T1000 (cell line): Measurements from ENCODE around the gene ETV6.

Experiments
- DNase-seq: peaks from one replicate; lab custom pipeline; 2025; ENCODE audit warnings: mixed read lengths; lab: John Stamatoyannopoulos, UW

Gene ETV6

GRCh38 chr12:11827091-11828061, 177.9 kb downstream of the ETV6 start:
- DNase-seq, result no peak

DNA sequence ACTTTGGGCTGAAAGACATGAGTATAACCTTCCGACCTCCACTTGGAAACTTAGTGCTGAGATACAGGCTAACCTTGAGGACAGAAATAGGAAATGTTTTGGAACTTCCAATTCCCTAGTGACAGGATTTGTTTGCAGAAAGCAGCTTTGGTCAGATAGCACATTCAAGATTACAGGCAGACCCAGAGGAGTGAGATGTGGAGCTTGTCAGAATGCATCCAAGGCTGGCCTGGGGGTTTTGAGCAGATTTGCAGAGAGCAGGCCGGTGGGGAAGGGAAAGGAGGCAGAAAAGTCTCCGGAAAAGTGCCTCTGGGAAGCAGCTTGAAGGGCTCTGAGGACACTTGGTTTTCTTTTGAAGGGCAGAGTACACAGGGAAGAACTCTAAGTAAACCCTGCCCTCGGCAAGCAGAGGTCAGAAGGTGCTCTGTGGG, 180.3 kb downstream of the ETV6 start:
- DNase-seq, result no peak

DNA sequence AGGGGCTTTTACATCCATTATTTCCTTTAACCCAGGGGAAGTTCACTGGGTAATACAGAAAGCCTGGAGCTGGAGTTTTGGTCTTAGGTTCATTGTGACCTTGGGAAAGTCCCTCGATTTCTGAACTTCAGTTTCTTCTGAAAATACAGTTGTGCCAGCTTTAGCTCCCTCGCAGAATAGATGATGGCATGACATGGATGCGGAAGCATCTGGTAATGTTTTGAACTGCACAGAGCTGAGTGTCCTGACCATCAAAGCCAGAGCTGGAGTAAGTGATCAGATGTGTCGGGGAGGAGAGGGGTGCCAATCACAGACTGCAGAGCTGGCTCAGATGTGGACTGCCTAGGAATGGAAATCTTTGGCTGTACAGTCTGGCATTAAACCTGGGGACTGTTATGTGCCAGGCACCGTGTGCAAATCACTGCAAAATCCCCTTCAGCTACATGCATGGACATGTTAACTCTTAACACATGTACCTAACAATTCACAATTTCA, 180.9 kb downstream of the ETV6 start:
- DNase-seq, result no peak

- no peak for DNase-seq
Observed at GRCh38 chr12:11832093-11832492, 182.6 kb downstream of the ETV6 start.

- DNase-seq, result no peak
Observed at GRCh38 chr12:11833174-11833895, 183.9 kb downstream of the ETV6 start.

DNA sequence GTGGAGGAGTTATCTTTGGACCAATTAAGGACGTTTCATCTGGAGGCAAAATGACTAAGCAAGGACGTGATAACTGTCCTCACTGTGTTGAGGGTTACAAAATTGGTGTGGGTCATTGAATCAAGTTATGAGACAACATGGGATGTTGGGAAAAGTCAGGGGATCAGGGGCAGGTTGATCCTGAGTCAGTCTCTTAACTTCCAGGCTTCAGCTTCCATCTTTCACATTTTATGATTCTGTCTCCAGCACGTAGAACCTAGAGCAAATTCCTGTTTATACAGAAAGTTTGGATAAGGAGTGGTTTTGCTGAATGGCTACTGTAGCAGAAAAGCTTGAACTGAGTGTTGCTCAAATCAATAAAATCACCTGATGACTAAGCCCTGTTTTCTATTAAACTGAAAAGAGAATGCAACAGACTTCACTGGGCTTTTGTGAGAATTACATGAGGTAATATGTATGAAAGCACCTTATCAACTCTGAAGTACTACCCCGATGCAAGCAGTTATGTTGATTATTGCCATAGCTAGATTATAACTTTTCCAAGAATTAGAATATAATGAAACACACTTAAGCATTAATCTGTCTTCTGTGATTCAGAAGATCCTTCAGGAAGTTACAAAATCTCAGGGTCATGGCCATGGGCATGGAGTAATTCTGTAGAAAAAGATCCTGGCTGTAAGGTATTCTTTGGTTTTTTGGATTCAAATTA, 184.8 kb downstream of the ETV6 start:
- no peak for DNase-seq

DNA sequence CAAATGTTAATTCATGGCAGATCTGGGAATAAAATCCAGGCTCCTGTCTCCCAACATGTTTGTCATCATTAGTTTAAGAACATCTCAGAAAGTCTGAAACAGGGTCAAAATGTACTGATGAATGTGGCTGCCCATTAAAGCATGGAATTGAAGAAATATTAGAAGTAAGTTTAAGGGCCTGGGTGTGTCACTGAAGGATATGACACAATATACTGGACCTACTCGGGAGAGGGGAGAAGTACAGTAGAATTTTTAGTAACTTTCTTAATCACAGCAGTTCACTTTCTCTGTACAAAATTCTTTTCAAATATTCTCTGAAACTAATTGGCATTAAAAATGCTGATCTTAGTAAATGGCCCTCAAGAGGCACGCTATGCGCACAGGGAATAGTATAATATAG, 185.5 kb downstream of the ETV6 start:
- no peak for DNase-seq

DNA sequence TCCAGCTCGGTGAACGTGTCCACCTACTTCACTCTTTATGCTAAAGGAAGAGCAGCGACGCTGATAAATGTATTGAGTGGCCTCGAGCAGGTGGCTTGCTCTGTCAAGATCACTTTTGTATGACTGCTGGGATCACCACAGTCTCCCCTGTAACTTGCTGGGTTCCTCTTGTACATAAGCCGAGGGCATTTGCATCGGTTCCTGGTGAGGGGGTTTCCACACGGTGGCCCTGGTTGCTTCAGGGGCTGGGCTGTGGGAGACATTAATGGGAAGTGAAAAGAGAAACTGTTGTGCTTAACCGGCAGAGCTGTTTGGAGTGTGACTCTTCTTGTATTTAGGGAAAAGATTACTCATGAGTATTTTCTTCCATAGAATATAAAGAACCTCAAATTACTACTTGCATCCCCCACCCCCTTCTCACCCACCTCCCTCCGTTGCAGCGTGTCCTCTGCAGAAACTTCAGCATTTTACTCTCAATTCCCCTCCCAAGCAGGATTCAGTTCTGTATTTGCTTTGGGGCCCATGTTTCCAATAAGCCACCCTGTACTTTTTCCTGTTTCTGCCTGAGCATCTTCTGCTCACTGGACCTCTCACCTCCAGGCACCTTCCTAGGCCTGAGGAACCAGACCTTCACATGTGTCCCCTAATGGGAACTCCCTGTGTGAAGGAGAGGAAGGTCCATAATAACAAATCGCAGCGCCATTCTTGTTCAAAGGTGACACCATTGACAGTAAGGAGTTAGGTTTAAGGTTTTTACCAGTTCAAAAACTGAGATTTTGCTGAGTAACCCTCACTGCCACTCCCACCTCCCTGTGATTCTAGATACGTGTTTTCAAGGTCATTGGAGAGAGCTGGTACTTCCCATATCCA, 187.0 kb downstream of the ETV6 start:
- no peak for DNase-seq

DNA sequence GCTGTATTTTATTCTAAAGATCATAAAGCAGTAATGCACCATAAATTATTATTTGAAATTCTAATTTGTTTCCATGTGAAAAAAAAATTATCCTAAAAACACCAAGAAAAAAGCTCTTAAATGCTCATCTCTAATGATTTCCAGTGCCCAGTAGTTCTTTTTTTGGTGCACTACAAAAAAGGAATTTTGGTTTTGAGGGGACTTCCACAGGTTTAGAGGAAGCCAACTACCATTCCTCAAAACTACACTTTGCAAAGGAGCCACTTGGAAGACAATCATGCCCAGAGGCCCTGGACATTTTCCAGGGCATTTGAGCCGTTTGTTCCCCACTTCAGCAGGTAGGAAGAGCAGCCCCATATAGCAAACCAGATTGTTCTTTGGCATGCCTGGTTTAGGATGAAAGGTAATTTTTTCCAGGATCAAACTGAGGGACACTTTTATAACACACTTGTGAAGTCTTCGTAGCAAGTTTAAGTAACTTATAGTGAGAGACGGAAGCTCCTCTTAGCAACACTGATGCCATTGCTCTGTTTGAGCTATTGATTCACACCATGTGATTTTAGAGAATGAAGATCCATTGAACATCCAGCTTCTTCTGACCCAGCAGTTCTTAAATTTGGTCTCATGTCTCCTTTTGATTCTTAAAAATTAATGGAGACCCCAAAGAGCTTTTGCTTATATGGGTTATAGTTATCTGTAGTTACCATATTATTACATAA, 187.9 kb downstream of the ETV6 start:
- DNase-seq, result no peak

DNA sequence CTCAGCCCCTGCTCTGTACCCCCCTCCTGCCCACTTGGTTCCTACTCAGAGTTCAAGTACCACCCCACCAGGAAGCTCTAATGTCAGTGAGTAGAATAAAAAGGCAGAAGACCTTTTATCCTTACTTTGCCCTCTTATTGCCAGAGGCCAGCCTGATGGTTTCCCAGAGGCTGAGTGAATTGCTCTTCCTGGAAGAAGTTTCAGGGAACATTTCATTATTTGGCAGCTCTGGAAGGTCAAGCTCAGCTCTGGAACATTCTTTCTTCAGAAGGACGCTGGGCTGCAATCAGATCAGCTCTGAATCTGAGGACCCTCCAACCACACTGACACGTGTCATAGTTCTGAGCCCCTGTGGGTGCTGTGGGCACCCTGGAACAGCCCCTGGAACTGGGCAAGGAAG, 188.9 kb downstream of the ETV6 start:
- no peak for DNase-seq

DNA sequence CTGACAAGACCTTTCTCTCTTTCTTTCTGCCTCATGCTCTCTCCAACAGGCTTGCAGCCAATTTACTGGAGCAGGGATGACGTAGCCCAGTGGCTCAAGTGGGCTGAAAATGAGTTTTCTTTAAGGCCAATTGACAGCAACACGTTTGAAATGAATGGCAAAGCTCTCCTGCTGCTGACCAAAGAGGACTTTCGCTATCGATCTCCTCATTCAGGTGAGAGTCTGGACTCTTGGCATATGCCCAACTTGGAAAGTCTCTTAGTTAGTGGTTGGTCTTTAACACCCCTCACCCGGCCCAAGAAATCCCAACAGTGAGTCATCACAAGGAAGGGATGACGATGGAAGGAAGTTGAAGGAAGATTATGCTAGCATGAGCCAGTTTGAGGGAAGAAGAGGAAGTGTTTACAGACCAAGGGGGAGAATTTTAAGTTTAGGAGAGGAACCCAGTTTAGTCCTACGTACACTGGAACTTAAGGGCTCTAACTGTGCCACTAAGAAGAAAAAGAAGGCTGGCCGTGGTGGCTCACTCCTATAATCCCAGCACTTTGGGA, 189.7 kb downstream of the ETV6 start:
- DNase-seq, result no peak

- no peak for DNase-seq
Observed at GRCh38 chr12:11840366-11840765, 190.9 kb downstream of the ETV6 start.

DNA sequence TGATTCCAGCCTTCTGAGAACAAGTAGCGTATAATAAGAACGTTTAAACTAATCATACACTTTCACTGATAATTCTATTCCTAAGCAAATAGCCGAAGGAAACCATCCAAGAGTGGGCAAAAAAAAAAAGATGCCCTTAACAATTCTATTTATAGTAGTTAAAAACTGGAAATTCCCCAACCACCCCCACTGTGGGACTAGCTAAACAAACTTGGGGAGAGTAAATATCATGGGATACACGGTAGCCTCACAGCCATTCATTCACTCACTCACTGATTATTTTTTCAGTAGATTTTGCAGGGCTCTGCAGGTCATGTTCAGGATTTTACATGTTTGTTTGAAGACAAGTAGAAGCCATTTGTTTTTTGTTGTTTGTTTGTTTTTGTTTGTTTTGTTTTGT, 197.0 kb downstream of the ETV6 start:
- no peak for DNase-seq

GRCh38 chr12:11847539-11847938, 198.1 kb downstream of the ETV6 start:
- DNase-seq, result no peak

DNA sequence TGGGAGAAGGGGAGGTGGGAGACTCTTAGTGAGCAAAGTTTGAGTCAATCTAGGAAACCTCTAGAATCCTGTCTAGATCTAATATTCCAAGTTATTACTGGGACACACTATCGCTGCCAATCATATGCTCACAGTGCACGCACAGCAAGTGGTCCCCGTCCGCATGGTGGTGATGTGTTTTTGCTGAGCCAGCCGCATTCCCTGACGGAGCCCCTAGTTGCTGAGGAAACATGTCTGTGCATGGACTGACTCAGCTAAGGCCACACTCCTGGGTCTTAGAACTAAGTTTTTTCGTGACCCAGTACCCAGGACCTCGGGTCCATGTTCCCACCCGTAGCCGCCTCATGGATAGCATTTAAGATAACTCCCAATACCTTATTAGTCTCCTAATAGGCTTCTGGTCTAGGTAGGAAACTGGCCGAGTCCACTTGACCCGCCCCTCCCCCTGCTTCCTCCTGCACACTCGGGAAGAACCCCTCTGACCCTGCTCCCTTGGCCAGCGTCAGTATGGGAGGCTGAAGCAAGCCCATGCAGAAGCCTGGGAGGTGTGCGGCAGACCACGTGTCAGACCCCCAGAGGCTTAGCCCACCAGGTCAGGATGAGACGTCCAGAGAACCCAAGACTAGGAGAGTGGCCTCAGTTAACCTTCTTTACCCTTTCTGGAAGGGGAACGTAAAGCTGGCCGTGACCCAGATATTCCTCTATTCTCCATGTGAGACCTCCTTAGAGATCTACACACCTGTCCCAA, 200.5 kb downstream of the ETV6 start:
- DNase-seq, result no peak

DNA sequence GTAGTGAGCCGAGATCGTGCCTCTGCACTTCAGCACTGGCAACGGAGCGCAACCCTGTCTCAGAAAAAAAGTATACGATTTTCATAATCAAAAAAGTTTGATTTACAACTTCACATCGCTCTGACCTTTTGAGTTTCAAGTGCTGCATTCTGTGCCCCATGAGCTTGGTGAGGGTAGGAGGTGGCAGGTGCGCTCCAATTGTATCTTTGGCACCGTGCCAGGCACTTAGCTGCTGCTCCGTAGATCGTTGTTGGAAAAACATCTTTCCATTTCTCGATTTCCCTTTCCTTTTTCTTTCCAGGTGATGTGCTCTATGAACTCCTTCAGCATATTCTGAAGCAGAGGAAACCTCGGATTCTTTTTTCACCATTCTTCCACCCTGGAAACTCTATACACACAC, 203.7 kb downstream of the ETV6 start:
- DNase-seq, result no peak

DNA sequence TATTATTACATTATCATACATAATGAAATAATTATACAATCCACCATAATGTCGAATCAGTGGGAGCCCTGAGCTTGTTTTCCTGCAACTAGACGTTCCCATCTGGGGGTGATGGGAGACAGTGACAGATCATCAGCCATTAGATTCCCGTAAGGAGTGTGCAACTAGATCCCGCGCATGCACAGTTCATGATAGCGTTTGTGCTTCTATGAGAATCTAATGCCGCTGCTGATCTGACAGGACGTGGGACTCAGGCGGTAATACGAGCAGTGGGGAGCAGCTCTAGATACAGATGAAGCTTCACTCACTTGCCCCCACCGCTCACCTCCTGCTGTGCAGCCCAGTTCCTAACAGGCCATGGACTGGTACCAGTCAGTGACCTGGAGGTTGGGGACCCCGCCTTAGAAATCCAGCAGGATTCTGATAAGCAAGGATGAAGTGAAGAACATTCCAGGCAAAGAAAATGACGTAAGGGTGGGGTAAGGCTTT, 204.6 kb downstream of the ETV6 start:
- no peak for DNase-seq

GRCh38 chr12:11855983-11856374, 206.5 kb downstream of the ETV6 start:
- no peak for DNase-seq

DNA sequence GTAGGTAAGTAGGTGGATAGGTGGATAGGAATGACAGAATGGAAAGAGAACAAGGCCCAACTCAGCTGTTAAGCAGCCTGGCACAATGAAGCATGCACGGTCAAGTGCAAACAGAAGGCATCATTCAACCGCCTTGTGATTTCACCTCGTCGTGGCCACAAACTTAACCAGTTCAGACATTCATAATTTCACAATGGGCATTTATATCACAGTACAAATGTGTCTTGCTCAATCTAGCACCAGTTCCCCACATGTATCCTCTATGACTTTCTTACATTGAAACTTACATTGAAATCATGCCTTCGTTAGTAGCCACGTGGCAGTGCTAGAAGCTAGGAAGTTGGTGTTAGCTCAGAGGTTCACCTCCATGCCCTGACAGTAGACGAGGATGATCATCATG, 207.5 kb downstream of the ETV6 start:
- no peak for DNase-seq
